ENCODE measurements around the gene SLIT1.

DNA sequence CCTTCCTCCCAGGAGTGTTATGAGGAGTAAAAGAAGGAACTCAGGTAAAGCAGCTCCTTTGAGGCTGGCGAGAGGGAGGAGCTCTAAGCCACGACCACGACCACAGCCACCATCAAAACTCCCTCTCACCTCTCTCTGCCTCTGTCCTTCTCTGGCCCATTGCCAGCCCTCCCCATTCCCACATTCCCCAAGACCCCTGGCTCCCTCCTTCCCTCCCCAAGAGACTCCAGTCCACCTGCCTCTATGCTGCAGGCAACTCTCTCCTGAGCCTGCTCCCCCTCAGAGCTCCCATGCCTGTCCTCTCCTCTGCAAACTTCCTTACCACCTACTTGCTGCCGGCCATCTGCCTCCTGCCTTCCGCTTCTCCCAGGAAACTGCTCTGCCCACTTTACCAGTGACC, 9.5 kb downstream of the SLIT1 start:
- TF ChIP-seq, protein P1, sequence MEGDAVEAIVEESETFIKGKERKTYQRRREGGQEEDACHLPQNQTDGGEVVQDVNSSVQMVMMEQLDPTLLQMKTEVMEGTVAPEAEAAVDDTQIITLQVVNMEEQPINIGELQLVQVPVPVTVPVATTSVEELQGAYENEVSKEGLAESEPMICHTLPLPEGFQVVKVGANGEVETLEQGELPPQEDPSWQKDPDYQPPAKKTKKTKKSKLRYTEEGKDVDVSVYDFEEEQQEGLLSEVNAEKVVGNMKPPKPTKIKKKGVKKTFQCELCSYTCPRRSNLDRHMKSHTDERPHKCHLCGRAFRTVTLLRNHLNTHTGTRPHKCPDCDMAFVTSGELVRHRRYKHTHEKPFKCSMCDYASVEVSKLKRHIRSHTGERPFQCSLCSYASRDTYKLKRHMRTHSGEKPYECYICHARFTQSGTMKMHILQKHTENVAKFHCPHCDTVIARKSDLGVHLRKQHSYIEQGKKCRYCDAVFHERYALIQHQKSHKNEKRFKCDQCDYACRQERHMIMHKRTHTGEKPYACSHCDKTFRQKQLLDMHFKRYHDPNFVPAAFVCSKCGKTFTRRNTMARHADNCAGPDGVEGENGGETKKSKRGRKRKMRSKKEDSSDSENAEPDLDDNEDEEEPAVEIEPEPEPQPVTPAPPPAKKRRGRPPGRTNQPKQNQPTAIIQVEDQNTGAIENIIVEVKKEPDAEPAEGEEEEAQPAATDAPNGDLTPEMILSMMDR (IDR thresholded peaks at IDR 0.05): no peak
- no peak for TF ChIP-seq POLR2A (IDR thresholded peaks at IDR 0.05)

Data from testis (tissue), 2 donors.